ENCODE results near the gene USP24.

The USP24 gene, protein sequence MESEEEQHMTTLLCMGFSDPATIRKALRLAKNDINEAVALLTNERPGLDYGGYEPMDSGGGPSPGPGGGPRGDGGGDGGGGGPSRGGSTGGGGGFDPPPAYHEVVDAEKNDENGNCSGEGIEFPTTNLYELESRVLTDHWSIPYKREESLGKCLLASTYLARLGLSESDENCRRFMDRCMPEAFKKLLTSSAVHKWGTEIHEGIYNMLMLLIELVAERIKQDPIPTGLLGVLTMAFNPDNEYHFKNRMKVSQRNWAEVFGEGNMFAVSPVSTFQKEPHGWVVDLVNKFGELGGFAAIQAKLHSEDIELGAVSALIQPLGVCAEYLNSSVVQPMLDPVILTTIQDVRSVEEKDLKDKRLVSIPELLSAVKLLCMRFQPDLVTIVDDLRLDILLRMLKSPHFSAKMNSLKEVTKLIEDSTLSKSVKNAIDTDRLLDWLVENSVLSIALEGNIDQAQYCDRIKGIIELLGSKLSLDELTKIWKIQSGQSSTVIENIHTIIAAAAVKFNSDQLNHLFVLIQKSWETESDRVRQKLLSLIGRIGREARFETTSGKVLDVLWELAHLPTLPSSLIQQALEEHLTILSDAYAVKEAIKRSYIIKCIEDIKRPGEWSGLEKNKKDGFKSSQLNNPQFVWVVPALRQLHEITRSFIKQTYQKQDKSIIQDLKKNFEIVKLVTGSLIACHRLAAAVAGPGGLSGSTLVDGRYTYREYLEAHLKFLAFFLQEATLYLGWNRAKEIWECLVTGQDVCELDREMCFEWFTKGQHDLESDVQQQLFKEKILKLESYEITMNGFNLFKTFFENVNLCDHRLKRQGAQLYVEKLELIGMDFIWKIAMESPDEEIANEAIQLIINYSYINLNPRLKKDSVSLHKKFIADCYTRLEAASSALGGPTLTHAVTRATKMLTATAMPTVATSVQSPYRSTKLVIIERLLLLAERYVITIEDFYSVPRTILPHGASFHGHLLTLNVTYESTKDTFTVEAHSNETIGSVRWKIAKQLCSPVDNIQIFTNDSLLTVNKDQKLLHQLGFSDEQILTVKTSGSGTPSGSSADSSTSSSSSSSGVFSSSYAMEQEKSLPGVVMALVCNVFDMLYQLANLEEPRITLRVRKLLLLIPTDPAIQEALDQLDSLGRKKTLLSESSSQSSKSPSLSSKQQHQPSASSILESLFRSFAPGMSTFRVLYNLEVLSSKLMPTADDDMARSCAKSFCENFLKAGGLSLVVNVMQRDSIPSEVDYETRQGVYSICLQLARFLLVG (N-terminal part only)
- 199 to 358 reads per million in 2 donors for total RNA-seq

DNA sequence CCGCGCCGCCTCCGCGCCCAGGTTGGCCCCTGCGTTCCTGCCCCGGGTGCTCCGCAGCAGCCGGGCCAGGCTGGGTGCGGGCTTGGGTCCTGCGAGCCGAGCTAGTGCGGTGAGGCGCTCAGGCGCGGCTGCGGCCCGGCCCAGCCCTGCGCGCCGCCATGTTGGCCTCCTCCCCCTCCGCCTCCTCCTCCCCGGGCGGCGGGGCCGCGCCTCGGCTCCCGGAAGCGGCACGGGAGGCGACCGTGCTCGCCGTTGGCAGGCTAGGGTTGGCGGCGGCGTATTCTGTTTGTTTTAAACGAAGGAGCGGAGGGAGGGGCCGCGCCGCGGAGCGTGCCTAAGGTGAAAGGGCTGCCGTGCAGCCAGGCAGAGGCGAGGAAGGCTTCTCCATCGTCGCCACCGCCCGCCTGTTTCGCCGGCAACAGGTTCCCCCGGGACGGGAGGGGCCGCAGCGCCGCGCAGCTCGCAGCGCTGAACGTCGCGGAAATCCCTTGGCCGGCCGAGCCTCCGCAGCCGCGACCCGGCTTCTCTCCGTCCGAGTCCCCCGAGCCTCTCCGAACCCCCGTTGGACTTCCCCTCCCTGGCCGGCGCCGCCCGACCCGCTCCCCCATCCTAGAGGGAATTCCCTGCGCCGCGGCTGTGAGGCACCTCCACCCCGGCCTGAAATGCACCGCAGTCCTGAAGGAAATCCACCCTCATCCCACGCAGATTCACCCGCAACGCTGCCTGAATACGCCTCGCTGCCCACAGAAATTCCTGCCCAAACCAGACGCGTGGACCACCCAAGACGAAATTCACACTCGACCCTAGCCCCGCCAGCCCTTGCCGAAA, at the start of gene USP24:
Gene USP24 (minus strand): TSS at position 171 of the 828 bp plus-strand sequence. CDS start 251 bp downstream, outside the sequence.
- DNase-seq = peak; percentile 78

DNA sequence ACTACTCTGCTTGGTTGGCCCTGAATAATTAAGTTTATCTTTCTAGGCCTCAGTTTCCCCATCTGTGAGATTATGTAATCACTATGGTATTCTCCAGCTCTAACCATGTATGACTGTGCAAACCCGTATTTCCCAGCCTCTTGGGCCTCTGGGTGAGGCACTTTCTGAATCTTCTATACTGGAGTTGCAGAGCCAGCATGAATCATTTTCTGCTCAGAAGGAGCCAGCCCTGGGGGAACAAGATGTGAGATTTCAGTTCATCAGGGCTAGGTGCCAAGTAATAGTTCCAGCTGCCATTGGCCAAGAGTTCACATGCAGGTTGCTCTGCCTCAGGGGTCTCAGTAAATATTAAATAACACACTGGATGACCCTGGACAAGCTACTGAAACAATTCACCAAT, 47.7 kb upstream of the USP24 start:
- no peak for DNase-seq

DNA sequence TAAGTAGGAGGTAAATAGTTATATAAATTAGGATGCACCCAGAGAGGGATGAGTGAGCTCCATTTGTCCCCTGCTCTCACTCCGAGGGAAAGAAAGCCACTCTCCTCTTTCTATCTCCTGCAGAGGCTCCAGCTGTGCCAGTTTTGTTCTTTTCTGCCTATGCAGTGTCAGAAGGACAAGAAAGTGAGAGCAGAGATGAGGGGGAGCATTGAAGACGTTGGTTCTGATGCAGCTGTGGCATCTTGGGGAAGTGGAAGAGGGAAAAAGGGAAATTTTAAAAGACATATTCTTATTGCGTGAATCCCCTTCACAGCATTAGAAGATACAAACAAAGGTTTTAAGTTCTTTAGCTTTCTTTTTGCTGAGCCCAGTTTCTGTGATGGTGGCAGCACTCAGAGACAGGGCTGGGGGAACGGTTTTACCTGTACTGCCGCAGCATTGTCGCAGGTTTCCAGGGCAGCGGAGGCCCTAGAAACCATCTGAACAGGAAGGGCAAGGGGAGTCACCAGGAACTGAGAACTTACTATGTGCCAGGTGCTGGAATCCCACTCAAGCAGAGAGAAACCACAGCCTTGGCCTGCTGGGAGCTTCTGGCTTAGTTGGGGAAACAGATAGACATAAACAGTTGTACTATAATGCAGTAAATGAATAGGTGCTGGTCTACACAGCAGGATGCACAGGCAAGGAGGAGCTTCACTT, 44.9 kb upstream of the USP24 start:
- no peak for DNase-seq

DNA sequence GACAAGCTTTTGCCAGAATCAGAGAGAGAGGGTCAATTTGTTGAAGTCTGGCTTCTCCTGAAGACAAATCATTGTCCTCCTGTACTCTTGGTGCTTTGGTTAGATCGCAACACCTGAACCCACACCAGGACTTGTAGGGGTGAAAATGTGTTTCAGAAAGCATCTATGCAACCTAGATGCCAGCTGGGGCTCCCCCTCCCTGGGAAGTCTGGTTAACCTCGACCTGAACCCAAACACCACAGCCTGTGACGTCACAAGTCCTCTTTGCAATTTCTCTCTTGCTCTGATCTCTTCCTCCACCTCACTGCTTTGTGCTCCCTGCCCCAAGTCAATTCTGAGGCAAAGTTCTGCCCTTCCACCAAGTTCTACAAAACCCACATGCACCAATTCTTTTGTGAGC, 42.8 kb upstream of the USP24 start:
- peak; percentile 39 for DNase-seq

DNA sequence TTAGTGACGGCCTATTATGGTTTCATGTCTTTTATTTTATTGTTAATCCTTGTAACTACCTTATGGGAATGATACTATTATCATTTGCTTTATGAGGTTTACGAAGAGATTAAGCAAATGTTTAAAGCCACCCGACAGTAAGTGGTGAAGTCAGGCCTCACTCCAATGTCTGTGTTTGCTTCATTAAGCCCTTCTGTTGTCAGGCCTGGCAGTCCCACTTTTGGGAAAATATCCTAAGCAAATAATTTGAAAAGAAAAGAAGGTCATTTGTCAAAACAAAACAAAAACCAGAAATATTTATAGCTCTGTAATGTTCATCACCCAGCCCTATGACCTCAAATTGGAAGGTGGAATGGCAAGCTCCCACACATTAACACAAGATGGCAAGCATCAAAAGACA, 40.7 kb upstream of the USP24 start:
- no peak for DNase-seq

DNA sequence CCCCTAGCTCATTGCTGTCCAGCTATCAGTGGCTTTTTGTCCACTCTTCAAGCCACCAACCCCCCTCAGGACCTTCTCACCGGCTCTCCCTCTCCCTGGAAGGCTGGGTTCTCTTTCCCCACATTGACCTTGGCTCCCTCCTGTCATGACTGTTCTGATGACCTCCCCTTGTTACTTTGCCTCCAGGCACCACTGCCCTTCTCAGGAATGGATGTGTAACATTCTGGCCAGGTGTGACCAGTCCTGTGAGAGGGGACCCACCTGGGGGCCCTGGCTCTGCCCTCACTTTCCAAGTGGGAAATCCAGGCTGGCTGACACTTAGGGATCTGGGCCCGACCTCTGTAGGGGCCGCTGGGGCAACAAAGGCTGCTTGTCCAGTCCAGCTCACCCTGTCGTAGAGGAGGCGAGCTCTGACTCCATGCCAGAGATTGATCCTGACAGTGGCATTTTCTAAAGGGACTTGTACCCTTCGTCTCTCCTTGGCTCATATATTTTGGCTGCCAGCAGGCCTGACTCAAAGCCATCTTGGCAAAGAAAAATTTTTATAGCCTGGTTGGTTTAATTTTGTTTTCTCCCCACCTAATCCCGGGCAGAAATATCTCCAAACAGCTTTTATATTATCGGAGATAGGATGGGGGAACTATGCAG, 37.9 kb upstream of the USP24 start:
- no peak for DNase-seq

DNA sequence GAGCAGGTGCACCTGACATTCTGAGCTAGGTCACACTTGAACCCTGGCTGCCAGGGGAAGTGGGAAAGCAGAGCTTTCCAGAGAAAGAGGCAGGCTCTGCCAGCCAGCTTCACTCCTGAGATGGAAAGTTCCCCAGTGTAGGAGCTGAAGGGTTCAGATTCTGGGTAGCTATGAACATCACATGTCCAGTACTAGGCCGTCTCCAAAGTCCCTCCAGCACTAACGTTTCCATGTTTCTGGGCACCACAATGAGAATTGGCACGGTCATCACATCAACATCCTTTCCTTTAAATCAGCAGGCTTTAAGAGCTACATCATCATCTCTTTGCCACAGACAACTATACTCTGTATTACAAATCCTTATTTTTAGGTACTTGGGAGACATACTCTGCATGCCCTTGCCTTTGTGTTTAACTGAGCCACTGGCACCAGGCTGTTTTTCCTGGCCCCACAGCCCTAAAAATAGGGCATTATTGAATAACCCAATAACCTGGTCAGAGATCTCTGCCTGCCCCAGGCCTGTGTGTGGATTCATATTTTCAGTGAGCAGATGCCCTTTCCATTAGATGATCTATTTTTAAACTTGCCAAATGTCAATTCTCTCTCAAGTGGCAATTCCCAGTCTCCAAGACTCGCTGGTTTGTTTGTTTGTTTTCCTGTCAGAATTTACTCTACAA, 35.4 kb upstream of the USP24 start:
- DNase-seq = no peak

DNA sequence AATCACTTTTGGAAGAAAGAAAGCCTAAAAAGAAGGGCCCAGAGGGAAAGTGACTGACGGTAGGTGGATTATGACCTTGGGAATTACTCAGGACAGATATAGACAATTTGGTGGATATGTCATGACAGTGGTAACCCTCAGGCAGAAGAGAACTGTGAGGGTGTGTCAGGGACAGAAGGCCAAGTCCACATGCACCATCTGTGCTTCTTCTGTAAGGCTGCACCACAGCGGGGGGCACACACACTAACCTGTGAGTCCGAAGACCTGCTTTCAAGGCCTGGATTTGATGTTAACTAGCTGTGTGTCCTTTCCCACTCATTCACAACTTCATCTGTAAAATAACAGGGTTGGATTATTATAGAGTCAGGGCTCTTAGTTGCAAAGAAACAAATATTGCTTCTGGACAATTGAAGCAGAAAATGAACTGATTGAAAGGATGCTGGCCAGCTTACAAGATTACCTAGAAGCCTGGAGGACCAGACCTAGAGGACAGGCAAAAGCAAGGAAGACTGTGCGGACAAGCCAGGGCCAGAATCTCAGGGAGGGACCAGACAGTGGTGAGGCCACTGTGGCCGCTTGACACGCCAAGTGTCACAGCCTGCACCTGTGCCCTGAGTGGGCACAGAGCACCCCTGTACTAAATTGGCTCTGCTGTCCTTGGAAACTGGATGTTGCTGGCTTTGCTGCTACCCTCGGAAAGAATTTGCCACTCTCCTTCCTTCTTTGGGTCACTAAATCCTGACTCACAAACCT, 34.7 kb upstream of the USP24 start:
- no peak for DNase-seq

DNA sequence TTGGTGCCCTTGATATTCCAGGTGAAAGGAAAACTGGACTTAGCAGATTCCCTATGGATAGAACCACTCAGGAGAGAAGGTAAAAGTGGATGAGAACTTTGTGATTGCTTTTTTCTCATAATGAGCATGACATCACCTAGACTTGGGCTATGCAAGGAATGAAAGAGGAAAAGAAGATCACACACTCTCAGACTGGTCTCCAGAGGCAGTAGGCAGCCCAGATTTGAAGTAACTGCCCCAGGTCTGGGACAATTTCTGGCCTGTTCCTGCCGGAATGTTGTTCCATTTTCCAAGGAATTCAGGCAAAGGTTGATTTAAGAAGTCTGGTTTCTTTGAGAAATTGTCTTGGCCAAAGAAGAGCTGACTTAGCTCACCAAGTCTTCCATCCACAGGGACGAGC, 31.7 kb upstream of the USP24 start:
- no peak for DNase-seq

DNA sequence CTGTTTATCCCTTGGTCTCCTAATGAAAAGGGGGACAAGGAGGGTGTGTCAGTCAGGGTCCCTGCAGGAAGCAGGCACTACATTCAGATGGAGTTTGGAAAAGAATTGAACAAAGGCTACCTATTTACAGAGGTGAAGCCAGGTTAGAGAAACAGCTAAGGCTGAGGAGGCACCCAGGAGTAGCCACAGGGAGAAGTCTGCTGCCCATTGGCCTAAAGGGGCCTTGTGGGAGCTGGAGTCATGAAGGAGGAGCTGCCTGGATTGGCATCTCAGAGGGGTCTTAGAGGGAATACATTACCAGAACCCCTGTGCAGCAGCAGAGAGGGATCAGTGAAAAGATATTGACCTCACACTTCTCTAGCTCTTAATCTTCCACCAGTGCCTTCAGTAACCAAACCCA, 31.2 kb upstream of the USP24 start:
- no peak for DNase-seq

DNA sequence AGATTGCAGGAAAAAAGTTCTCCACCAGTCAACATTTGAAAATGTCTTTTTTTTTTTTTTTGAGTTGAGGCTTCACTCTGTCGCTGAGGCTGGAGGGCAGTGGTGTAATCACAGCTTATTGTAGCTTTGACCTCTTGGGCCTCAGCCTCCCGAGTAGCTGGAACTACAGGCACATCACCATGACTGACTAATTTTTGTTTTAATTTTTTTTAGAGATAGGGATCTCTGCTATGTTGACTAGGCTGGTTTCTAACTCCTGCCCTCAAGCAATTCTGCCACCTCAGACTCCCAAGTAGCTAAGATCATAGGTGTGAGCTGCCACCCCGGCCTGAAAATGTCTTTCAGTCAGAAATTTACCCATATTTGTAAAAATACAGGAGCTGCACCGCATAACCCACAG, 30.6 kb upstream of the USP24 start:
- DNase-seq = no peak

DNA sequence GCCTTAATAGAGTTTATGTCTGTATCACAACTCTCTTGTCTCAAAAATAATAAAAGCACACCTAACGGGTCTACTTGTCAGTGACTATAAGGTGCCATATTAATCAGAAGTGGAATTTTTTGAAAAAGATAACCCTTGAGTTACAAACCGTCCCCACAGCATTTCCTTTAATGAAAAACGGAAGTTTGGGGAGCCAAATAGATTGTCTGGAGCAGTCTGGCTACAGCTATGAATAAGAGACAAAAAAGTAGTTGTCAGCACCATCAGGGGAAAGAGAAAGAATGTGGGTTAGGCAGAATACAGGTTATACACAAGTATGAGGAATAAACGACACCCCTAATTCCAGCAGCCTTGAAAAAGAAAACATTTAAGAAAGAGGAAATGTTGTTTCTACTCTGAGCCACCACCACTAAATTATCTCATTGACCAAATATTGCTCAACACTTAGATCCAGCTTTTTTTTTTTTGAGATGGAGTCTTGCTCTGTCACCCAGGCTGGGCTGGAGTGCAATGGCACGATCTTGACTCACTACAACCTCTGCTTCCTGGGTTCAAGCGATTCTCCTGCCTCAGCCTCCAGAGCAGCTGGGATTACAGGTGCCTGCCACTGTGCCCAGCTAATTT, 29.4 kb upstream of the USP24 start:
- no peak for DNase-seq

DNA sequence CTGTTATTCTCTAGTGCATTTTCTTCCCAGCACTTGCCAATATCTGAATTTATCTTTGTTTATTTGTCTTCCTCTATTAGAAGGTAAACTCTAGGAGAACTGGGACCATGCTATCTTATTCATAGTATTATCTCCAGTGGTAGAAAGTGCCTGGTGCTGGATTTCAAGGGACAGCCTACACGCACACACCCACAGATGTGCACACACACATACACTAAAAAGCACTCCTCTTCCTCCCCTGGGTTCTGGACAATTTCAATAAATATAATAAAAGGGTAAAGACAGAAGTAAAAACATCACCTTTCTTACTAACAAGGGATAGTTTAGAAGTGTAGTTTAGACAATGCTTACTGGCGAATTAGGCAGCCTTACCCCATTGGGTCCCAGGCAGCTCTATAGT, 28.5 kb upstream of the USP24 start:
- no peak for DNase-seq

DNA sequence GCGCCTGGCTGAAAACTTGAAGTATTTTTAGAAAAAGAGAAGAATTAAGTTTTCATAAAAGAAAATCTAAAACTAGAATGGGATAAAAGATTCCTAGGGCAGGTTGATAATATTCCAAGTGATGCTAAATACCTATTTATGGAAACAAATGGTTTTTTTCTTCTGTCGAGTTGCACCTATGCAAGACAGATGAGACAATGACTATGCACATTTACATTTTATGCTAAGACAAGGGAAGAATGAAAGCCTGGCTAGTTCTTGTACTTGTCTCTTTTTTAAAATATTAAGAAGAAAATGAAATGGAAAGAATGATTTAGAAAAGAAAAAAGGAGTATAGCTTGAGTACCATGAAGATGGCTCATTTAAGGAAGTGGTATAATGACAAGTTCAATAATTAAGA, 24.4 kb upstream of the USP24 start:
- no peak for DNase-seq

DNA sequence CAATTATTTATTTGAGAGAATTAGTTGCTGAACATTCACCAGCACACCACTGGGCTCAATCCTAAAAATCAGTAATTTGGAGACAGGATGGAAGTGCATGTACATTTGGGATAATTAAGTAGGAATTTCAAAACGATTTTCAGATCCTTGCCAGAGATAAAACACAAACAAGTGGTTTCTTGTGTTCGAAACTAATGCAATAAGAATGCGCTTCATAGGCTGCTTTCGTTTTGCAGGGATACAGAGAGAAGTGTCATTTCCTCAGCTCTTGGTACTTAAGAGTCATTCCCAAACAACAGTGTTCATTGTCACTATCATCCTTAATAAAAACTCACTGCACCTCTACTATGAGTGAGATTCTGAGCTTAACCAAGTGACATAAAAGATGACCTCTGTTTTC, 20.6 kb upstream of the USP24 start:
- no peak for DNase-seq

DNA sequence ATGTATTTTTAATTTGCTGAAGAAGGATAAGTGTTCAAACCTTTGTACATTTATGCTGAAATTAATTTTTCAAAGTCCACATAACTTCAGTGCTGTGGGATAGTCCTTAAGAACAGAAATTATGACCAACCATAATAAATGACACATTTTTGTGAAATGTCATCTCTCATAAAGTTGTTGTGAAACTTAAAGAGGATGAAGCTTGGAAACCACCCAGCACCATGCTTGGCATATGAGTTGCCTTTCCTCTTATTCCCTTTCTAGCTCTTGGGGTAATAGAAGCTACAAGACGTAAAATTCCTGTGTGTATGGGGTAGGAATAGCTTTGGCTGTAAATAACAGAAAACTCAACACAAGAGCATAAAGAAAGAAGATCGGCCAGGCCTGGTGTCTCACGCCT, 18.9 kb upstream of the USP24 start:
- no peak for DNase-seq

DNA sequence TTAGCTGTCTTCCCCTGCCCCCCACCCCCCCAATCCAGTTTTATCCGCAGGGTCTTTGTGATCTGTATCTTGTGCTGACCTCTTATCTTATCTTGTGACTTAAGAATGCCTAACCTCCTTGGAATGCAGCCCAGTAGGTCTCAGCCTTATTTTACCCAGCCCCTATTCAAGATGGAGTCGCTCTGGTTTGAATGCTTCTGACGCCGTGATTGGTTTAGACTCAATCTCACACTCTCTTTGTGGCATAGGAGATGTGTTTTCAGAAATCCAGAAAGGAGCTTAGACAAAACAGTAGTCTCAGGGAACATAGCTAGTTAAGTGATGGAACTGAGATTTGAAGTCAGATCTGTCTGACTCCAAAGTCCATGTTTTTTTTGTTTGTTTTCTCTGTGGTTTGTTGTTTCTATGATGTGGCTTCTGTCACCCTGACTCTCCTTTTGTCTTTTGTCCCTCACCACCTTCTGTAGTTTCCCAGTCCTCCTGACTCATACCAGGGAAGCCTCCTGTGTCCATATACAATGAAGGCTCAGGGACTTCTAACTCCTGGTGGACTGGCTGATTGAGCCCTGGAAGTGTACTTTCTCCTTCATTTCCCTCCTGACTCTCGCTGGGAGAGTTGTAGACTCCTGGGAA, 18.1 kb upstream of the USP24 start:
- no peak for DNase-seq

DNA sequence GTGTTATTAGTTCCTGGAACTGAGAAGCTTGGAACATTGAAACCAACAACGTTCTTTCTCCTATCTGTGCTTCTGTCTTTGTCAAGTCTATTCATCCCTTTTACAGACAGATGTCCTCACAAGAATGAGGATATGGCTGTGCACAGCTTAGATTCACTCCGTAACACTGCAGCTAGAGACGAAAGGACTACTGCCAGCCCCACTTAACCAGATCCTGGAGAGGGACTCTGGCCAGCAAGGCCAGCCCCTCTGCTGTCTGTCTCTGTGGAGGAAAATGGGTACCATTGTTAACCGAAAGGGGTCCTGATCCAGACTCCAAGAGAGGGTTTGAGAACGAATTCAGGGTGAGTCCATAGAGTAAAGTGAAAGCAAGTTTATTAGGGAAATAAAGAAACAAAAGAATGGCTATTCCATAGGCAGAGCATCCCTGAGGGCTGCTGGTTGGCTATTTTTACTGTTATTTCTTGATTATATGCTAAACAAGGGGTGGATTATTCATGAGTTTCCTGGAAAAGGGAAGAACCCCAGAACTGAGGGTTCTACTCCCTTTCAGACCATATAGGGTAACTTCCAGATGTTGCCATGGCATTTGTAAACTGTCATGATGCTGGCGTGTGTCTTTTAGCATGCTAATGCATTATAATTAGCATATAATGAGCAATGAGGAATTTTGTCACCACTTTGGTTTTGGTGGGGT, 17.4 kb upstream of the USP24 start:
- DNase-seq = no peak

Data from T-helper 9 cell (primary cell).